Activated naive CD8-positive, alpha-beta T cell treated with anti-CD3 and anti-CD28 coated beads for 36 hours (primary cell): ENCODE measurements around the gene EIF4H. TPM values are rescaled to one million over a fixed set of nuclear protein-coding genes. Genes with fewer than 3 reads are reported as not detected.
"Not testable (repeated sequence)": the region's sequence is repeated elsewhere in the genome, so short reads cannot be mapped to it uniquely, and the experiment has no call there.

Experiments
- DNase-seq: peaks from one replicate; pipeline ENCODE4 v3.0.0; 2021
- H3K27ac Mint-ChIP-seq: one replicate; pipeline ENCODE4 v1.8.0; 2022; ENCODE audit warnings: mild to moderate bottlenecking, moderate library complexity, mixed read lengths
- H3K27me3 Mint-ChIP-seq: one replicate; pipeline ENCODE4 v1.8.0; 2022; ENCODE audit warnings: mild to moderate bottlenecking, mixed read lengths
- H3K36me3 Mint-ChIP-seq: one replicate; pipeline ENCODE4 v1.8.0; 2021; ENCODE audit warnings: mild to moderate bottlenecking, mixed read lengths
- H3K4me1 Mint-ChIP-seq: one replicate; pipeline ENCODE4 v1.8.0; 2021; ENCODE audit warnings: mixed read lengths
- H3K4me3 Mint-ChIP-seq: one replicate; pipeline ENCODE4 v1.8.0; 2022; ENCODE audit warnings: mild to moderate bottlenecking, moderate library complexity, mixed read lengths
- H3K9me3 Mint-ChIP-seq: one replicate; pipeline ENCODE4 v1.8.0; 2022; ENCODE audit warnings: mixed read lengths
- total RNA-seq, 2 experiments: library from RNA; stranded (reverse); gene quantifications; one replicate each; pipeline ENCODE4 v1.2.3, GENCODE V29; 2021

The EIF4H gene
- total RNA-seq, 2 experiments from 2014 or later: 423 to 428 TPM

DNA sequence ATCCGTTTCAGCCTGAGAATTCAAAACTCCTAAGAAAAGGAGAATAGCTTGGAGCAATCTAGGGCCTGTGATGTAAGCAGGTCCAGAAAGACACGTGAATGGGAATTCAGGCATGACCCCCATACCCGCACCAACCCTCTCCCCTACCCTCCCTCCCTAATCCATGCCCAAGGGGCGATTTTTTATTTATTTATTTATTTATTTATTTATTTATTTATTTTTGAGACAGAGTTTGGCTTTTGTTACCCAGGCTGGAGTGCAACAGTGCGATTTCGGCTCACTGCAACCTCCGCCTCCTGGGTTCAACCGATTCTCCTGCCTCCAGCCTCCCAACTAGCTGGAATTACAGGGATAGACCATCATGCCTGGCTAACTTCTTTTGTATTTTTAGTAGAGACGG lies 16.6 kb upstream of the EIF4H start:
- H3K9me3 Mint-ChIP-seq: no peaks in the 10 kb centered on the region
- no peaks in the 10 kb centered on the region for H3K27me3 Mint-ChIP-seq
- H3K27ac Mint-ChIP-seq: no peak overlapping the region
- H3K4me3 Mint-ChIP-seq: no peak overlapping the region
- H3K36me3 Mint-ChIP-seq: no peaks in the 10 kb centered on the region
- DNase-seq: no peak
- H3K4me1 Mint-ChIP-seq: no peaks in the 10 kb centered on the region

DNA sequence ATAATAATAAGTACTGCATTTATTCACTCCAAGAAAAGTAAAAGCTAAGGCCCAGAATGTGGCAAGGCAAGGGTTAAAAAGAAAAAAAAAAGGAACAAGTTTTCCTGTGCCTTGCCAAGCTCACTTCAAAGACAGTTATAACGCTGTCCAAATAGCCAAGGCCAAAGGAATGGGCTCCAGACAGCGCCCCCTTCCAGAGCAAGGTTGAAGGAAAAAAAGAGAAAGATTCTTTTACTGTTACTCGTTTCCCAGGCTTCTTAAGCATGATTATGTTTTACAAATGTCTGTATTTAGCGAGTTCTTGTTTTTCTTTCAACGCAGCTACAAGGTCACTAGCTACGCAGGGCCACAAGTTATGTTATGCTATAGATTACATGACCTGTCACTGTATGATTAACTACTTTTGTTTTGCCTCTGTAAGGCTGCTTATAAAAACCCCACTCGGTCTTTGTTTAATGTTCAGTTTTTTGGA lies 9.1 kb upstream of the EIF4H start:
- no peaks in the 10 kb centered on the region for H3K4me1 Mint-ChIP-seq
- H3K36me3 Mint-ChIP-seq: no peaks in the 10 kb centered on the region
- no peak overlapping the region for H3K27ac Mint-ChIP-seq
- no peak overlapping the region for H3K4me3 Mint-ChIP-seq
- DNase-seq: no peak
- no peaks in the 10 kb centered on the region for H3K9me3 Mint-ChIP-seq
- no peaks in the 10 kb centered on the region for H3K27me3 Mint-ChIP-seq

DNA sequence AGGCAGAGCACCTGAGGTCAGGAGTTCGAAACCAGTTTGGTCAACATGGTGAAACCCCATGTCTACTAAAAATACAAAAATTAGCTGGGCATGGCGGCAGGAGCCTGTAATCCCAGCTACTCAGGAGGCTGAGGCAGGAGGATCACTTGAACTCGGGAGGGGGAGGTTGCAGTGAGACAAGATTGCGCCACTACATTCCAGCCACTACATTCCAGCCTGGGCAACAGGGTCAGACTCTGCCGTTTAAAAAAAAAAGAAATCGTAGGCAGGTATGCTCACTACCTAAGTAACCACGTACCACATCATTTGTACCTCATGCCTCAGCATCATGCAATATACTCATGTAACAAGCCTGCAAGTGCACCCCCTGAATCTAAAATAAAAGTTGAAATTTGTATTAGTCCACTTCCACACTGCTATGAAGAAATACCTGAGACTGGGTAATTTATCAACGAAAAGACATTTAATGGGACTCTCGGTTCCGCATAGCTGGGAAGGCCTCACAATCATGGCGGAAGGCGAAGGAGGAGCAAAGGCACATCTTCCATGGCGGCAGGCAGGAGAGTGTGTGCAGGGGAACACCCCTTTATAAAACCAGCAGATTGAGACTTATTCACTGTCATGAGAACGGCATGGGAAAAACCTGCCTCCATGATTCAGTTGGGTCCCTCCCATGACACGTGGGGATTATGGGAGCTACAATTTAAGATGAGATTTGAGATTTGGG lies 8.1 kb upstream of the EIF4H start:
- Mint-ChIP-seq H3K27me3 (no peaks in the 10 kb centered on the region), H3K4me1 (no peaks in the 10 kb centered on the region)

DNA sequence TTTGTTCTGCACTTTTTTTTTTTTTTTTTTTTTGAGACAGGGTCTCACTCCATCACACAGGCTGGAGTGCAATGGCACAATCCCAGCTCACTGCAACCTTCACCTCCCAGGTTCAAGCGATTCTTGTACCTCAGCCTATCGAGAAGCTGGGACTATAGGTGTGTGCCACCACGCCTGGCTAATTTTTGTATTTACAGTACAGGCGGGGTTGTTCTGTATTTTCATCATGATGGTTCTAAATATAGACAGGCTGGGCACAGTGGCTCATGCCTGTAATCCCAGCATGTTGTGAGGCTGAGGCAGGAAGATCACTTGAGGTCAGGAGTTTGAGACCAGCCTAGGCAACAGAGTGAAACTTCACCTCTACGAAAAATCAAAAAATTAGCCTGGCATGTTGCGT lies 6.8 kb upstream of the EIF4H start:
- H3K27me3 Mint-ChIP-seq, DNase-seq, H3K4me1 Mint-ChIP-seq, H3K36me3 Mint-ChIP-seq, H3K9me3 Mint-ChIP-seq, H3K27ac Mint-ChIP-seq, H3K4me3 Mint-ChIP-seq: not testable (repeated sequence)

More for the DNA sequence above, 8.1 kb upstream of the EIF4H start:
- Mint-ChIP-seq H3K9me3 (no peaks in the 10 kb centered on the region), H3K27ac (no peak overlapping the region), H3K36me3 (no peaks in the 10 kb centered on the region), H3K4me3 (no peak overlapping the region)
- DNase-seq: no peak

DNA sequence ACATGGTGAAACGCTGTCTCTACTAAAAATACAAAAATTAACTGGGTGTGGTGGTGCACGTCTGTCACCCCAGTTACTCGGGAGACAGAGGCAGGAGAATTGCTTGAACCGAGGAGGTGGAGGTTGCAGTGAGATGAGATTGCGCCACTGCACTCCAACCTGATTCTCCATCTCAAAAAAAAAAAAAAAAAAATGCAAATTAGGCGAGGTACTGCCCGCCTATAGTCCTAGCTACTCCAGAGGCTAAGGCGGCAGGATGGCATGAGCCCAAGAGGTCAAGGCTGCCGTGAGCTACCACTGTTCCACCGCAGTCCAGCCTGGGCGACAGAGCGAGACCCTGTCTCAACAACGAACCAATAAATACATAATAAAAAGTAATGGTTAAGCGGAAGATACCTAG lies 1.1 kb upstream of the EIF4H start:
- H3K4me1 Mint-ChIP-seq: peaks cover 32% of the 10 kb centered on the region
- no peaks in the 10 kb centered on the region for H3K9me3 Mint-ChIP-seq
- no peak for DNase-seq
- H3K27me3 Mint-ChIP-seq: no peaks in the 10 kb centered on the region
- H3K36me3 Mint-ChIP-seq: peaks cover 21% of the 10 kb centered on the region
- peak overlapping the region; percentile 82 for H3K27ac Mint-ChIP-seq
- H3K4me3 Mint-ChIP-seq: peak overlapping the region; percentile 94

DNA sequence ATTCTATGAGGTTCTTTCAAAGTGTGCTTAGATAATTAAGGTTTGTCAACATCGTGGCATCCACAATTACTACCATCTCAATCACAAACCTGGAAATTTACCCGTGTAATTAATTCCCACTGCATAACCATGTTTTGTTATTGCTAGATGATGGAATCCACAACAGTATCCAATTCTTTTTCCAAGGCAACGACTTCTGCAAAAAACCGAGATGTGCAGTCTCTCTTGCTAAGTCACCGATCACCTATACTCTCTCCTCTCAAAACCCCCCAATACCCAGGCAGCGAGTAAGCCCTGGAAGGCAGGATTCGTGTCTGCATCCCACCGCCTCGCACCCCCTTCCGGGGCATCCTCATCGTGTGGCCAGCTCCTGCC lies 678 bp upstream of the EIF4H start:
- H3K4me1 Mint-ChIP-seq: peaks cover 33% of the 10 kb centered on the region
- H3K9me3 Mint-ChIP-seq: no peaks in the 10 kb centered on the region
- peaks cover 23% of the 10 kb centered on the region for H3K36me3 Mint-ChIP-seq
- no peaks in the 10 kb centered on the region for H3K27me3 Mint-ChIP-seq
- DNase-seq: no peak
- H3K27ac Mint-ChIP-seq: peak overlapping the region; percentile 94
- H3K4me3 Mint-ChIP-seq: peak overlapping the region; percentile 94

DNA sequence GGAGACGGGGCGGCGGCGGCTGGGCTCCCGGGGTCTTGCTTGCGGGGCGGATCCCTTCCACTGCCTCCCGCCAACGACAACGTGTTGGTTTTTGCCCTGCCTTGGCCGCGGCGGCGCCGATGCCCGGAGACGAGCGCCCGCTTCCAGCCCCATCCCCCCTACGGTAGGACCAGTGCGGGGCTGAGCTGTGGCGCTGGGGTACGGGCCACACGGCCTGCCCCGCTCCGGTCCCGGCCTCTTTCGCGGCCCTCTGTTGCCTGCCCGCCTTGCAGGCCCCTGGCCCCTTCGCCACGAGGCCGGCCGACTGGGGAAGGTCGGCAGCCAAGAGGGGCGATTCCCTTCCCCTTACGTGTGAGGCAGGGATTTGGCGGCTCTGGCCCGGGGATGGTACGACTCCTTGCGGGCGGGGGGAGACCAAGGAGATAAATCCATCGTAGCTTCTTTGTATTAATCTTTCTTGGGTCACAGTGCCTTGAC lies 488 bp downstream of the EIF4H start:
- Mint-ChIP-seq H3K27me3 (no peaks in the 10 kb centered on the region), H3K4me1 (peaks cover 43% of the 10 kb centered on the region), H3K9me3 (no peaks in the 10 kb centered on the region), H3K36me3 (peaks cover 34% of the 10 kb centered on the region), H3K27ac (peak overlapping the region; percentile 81), H3K4me3 (peak overlapping the region; percentile 87)
- peak; percentile 53 for DNase-seq

DNA sequence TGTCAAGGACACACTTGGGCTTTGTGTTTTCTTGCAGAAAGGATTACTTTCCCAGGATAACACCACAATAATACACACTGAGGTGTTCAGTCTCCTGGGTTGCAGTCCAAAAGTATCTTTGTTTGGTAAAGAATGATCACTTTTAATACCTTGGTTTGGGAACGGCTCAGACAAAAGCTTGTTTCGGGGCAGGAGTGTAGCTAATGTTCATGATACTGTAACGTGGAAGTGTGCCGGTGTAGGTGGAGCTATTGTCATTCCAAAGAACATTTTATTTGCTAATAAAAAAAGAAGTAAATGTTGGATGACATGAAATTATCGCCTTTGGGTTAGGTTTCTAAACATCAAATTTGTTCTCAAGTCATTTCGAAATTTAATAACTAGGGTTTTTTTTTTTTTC lies 1.2 kb downstream of the EIF4H start:
- Mint-ChIP-seq H3K4me3 (peak overlapping the region; percentile 87), H3K27ac (peak overlapping the region; percentile 79), H3K36me3 (peaks cover 35% of the 10 kb centered on the region), H3K9me3 (no peaks in the 10 kb centered on the region), H3K27me3 (no peaks in the 10 kb centered on the region), H3K4me1 (peaks cover 49% of the 10 kb centered on the region)
- no peak for DNase-seq

DNA sequence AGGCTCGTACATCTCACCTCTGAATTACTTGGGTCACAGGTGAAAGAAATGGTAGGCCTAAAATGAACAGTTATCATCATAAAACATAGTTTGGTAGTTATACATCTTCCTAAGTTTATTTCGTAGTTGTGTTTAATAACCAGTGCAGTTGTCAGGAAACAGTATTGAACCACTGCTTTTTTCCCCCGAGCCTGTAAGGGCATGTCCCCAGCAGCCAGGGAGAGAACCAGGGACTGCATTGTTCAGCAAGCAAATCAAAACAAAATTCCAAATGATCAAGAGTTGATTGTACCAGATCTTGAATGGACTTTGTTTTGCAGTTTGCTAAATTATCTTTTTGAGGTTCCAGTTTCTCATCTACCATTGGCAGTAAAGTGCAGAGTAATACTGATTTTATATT lies 2.4 kb downstream of the EIF4H start:
- Mint-ChIP-seq H3K4me3 (peak overlapping the region; percentile 87), H3K9me3 (no peaks in the 10 kb centered on the region)

DNA sequence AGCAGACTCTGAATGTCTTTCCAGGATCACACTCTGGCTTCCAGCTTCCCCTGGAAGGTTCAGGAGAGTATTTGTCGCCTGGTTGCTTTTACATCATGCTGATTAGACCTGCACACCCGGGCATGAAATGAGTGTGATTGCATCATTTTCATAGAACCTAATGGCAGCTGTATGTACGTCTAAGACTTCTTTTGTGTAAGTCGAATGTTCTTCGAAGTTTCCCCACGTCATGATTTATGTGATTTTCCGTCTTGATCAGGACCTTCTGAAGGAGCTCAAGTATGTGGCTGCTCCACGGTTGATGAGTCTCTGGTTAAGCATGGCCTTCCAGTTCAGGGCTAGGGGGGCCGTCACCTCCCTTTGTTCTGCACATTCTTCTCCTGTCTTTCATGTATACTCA lies 4.5 kb downstream of the EIF4H start:
- peaks cover 54% of the 10 kb centered on the region for H3K36me3 Mint-ChIP-seq
- no peaks in the 10 kb centered on the region for H3K27me3 Mint-ChIP-seq
- peak overlapping the region; percentile 59 for H3K4me3 Mint-ChIP-seq
- DNase-seq: no peak
- H3K9me3 Mint-ChIP-seq: no peaks in the 10 kb centered on the region
- H3K4me1 Mint-ChIP-seq: peaks cover 69% of the 10 kb centered on the region
- H3K27ac Mint-ChIP-seq: peak overlapping the region; percentile 90

More for the DNA sequence above, 2.4 kb downstream of the EIF4H start:
- Mint-ChIP-seq H3K27me3 (no peaks in the 10 kb centered on the region), H3K27ac (peak overlapping the region; percentile 63), H3K4me1 (peaks cover 58% of the 10 kb centered on the region), H3K36me3 (peaks cover 40% of the 10 kb centered on the region)
- DNase-seq: no peak

DNA sequence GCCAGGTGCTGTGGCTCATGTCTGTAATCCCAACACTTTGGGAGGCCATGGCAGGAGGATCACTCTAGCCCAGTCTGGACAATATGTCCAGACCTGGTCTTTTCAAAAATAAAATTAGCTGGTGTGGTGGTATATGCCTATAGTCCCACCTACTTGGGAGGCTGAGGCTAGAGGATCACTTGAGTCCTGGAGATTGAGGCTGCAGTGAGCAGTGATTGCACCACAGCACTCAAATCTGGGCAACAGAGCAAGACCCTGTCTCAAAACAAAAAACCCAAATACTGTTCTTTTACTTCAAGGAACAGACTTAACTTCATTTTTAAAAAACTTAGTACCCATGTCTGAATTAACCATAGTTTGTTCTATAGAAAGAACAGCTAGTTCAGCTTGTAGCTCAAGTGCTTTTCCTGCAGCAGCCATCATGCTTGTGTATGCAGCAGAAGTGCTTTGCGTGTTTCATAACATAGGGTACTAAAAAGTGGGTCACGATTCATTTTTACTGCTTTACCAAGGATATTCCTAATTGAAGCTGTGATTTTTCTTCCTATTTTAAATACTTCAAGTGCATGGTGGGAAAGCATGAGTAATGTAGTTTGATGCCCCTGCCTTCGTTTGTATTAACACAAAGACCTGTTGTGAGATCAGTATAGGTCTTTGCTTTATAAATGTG lies 5.9 kb downstream of the EIF4H start:
- no peak overlapping the region for H3K27ac Mint-ChIP-seq
- no peaks in the 10 kb centered on the region for H3K27me3 Mint-ChIP-seq

DNA sequence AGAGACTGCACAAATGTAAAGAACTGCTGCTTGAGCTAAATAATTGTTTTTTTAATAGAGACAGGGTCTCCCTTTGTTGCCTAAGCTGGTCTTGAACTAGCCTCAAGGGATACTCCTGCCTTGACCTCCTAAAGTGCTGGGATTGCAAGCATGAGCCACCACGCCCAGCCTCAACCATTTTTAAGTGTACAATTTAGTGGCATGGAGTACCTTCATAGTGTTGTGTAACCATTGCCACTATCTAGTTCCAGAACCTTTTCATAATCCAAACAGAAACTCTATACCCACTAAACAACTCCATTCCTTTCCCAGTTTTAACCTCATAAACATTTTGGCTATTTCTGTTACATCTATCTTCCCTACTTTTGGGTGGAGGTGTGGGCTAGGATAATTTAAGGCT lies 6.7 kb downstream of the EIF4H start:
- Mint-ChIP-seq H3K27ac (no peak overlapping the region), H3K9me3 (no peaks in the 10 kb centered on the region), H3K36me3 (peaks cover 55% of the 10 kb centered on the region), H3K27me3 (no peaks in the 10 kb centered on the region), H3K4me1 (peaks cover 78% of the 10 kb centered on the region), H3K4me3 (no peak overlapping the region)
- no peak for DNase-seq

More for the DNA sequence above, 5.9 kb downstream of the EIF4H start:
- H3K4me1 Mint-ChIP-seq: peaks cover 77% of the 10 kb centered on the region
- H3K36me3 Mint-ChIP-seq: peaks cover 57% of the 10 kb centered on the region
- H3K9me3 Mint-ChIP-seq: no peaks in the 10 kb centered on the region
- no peak overlapping the region for H3K4me3 Mint-ChIP-seq
- DNase-seq: no peak

DNA sequence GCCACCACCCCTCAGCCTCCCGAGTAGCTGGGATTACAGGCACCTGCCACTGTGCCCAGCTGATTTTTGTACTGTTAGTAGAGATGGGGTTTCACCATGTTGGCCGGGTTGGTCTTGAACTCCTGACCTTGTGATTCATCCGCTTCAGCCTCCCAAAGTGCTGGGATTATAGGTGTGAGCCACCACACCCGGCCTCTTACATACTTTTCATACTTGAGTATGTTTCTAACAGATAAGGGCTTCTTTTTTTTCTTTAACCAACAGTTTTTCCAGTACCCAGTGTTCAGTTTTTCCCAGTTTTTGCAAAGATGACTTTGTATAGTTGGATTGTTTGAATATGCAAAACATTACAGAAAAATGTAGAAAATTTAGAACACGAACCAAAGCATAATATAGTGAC lies 7.7 kb downstream of the EIF4H start:
- no peaks in the 10 kb centered on the region for H3K9me3 Mint-ChIP-seq
- no peak overlapping the region for H3K4me3 Mint-ChIP-seq
- peaks cover 75% of the 10 kb centered on the region for H3K4me1 Mint-ChIP-seq
- H3K36me3 Mint-ChIP-seq: peaks cover 50% of the 10 kb centered on the region
- H3K27ac Mint-ChIP-seq: peak overlapping the region; percentile 38
- no peaks in the 10 kb centered on the region for H3K27me3 Mint-ChIP-seq
- no peak for DNase-seq

DNA sequence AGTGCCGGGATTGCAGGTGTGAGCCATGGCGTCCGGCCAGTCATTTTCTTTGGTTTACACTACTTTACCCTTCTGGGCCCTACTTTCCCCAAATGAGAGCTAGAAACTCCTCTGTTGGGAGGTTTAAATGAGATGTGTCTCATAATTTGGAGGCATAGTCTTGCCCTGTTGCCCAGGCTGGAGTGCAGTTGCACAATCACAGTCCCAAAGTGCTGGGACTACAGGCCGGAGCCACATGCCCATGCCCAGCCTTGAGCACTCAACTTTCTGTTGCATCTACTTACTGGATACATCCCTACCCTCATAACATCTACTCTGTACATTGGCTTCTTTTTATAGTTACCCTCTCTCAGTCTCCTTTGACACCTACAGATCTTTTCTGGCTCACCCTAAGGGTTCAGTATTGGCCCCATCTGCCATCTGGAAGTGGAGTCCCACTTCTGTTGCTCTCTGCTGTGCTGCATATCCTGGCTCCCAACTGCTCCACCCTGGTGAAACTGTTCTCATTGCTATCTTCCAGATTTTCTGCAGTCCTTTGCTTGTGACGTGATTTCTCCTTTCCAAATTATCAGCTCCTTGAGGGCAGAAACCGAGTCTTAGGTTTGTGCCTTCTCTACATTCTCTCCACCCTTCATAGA lies 8.4 kb downstream of the EIF4H start:
- H3K4me1 Mint-ChIP-seq: peaks cover 73% of the 10 kb centered on the region
- peaks cover 50% of the 10 kb centered on the region for H3K36me3 Mint-ChIP-seq
- no peak for DNase-seq
- H3K4me3 Mint-ChIP-seq: no peak overlapping the region
- peak overlapping the region; percentile 47 for H3K27ac Mint-ChIP-seq
- H3K9me3 Mint-ChIP-seq: no peaks in the 10 kb centered on the region
- no peaks in the 10 kb centered on the region for H3K27me3 Mint-ChIP-seq

DNA sequence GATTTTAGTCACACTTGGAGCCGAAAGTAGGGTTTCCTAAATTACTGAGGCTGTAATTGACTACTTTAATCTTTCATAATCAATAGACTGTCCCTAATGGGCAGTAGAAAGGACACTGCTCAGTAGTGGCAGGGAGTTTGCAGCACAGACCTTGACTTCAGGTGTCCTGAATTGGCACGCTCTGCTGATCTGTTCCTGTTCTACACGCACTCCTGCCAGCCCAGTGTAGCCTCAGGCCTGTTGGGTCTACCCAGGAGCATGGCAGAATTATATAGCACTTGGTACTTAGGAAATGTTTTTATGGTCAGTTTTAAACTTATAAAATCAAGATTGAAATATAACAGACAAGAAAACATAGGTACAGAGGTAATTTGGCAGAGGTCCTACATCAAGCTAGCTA lies 9.0 kb downstream of the EIF4H start:
- Mint-ChIP-seq H3K36me3 (peaks cover 50% of the 10 kb centered on the region), H3K9me3 (no peaks in the 10 kb centered on the region), H3K27me3 (no peaks in the 10 kb centered on the region), H3K4me1 (peaks cover 73% of the 10 kb centered on the region), H3K27ac (peak overlapping the region; percentile 68), H3K4me3 (no peak overlapping the region)
- DNase-seq: no peak
